Muscle of arm (tissue), 12 donors: ENCODE results near the gene MUC5B. TPM values are rescaled to one million over a fixed set of nuclear protein-coding genes. Genes with fewer than 3 reads are reported as not detected.
"Not testable (repeated sequence)": the region's sequence is repeated elsewhere in the genome, so short reads cannot be mapped to it uniquely, and the experiment has no call there.

Source experiments
- DNase-seq: peaks from one replicate; pipeline ENCODE4 v3.0.0-alpha.2; 2013
- polyA plus RNA-seq, 12 donors: library from polyadenylated mRNA; unstranded; fragments of 120-200 nt; gene quantifications; one replicate each; pipeline ENCODE4 v1.2.1, GENCODE V29; 2013; ENCODE audit not compliant: insufficient read length in 12 of 12

The MUC5B gene
- polyA plus RNA-seq, 12 donors, result 0.01 to 12.7 (median 0.16) TPM; not detected in 5

DNA sequence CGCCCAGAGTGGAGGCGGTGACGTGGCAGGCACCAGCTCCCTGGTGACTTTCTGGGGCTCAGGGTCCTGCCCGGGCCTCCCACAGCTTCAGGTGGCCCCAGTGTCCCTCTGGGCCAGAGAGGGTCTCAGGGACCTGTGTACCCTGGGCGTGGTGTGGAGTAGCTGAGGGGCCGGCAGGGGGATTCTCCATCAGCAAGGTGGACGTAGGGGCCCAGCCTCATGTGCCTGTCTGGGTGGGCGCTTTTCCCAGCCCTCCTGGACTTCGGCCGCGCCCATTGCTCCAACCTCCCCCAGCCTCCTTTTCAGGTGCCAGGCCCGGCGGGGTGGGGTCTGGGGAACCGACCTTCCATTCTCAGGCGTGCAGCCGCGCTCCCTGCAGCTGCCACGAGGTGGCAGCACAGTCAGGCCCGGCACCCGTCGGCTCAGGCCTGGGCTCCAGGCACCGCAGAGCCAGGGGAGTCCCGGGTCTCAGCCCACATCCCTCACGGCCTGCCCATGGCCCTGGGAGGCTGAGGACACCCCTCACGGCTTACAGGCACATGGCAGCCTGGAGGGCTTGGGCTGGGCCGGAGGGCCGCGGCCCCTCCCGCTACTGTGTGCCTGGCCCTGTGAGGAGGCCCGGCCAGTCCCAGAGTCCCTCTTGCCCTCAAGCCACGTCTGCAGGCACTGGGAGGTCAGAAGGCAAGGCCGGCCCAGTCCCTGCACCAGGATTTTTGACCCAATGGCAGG is 19.9 kb upstream of the MUC5B start:
- peak; percentile 52 for DNase-seq

DNA sequence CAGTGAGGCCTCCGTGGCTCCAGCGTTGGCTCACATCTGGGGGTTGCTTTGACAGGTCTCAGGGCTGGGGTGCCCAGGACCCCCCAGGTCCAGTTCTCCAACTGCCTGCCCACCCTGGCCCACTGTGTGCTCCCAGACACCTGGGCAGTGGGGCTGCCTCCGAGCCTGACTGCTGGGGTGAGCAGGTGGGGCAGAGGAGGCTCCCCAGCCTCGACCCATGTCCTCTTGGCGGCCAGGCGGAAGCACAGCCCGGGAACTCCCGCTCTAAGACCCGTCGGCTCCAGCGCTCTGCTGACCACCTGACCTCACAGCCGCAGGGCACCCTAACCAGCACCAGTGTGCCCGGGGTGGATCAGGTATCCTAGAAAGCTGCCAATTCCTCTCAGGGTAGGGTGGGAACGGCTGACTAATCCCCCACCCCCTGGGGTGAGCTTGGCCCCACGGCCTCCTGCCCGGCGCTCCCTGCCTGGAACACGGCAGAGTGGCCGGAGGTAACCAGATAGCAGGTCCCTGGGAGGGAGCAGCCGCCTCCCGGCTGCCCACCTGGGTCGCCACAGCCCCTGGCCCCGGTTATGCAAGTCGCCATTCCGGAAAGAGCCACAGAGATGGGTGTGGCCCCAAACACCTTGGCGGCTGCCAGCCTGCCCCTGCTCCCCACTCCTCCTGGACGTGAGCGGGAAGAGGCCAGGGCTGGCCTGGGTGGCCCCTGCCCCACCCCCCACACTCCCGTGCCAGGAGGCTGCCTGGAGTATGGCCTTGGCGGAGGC is 19.2 kb upstream of the MUC5B start:
- DNase-seq, result no peak

DNA sequence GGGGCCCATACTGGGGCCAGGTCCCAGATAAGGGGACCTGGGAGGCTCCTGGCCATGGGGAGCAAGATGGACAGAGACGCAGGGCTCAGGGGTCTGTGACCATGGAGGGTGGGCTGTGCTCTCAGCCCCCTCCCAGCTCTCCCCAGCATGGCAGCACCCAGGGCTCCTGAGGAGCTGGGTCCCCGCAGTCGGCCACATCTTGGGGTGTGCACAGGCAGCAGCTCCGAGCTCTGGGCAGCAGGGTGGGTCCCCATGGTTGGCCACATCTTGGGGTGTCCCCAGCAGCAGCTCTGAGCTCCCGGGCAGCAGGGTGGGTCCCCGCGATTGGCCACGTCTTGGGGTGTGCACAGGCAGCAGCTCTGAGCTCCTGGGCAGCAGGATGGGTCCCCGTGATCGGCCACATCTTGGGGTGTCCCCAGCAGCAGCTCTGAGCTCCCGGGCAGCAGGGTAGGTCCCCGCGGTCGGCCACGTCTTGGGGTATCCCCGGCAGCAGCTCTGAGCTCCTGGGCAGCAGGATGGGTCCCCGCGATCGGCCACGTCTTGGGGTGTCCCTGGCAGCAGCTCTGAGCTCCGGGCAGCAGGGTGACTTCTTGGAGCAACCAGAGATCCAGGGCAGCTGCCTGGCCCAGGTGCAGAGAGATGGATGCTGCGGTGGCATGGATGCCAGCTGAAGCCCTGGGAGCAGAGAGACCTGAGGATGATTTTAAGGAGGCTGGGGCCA is 18.3 kb upstream of the MUC5B start:
- DNase-seq, result no peak

DNA sequence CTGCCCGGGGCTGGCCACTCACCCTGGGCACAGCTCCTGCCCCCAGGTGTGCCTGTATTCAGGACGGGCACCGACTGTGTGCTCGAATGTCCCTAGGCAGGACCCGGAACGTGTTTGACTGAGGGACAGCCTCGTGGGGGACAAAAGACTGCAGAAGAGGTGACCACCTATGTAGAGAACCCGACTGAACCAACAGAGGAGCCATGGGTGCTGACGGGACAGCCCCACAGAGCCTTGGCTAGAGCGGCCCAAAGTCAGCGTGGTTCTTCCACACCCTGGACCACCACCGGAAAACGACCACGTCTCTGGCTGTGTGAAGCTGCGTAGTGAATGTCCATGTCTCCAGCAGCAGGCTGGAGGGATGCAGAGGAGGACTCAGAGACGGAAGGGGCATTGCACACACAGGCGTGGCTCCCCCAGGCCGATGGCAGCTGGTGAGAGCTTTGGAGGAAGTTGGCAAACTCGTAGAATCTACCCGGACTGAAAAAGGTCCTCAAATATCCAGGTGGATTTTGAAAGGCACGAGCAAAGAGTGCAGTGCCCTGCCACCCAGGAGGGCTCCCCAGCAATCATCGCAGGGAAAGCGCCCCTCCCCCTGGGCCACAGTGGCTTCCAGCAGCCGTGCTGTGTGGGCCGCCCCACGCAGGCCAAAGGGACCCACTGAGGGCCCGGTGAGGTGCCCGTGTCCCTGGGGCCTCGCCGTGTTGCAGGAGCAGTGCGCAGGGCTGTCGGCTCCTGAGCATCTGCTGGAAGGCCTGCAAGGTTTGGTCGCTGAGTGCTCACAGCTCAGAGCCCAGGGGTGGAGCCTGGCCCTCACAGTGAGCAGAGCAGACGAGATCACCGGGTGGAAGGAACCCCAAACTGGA is 17.5 kb upstream of the MUC5B start:
- no peak for DNase-seq

DNA sequence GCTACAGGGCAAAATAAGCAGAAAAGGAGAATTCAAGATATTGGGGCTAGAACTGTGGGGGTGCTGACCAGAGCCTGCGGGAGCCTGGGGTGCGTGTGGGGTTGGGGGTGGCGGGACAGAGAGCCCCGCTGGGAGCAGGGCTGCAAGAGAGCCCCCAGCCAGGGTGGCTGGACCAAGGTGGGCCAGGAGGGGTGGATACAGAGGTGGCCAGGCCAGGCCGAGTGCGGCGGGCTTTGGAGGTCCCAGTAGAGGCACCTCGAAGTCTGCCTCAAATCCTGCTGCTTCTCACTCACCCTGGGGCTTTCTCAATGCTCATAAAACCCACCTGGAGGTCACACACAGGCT is 16.9 kb upstream of the MUC5B start:
- no peak for DNase-seq

DNA sequence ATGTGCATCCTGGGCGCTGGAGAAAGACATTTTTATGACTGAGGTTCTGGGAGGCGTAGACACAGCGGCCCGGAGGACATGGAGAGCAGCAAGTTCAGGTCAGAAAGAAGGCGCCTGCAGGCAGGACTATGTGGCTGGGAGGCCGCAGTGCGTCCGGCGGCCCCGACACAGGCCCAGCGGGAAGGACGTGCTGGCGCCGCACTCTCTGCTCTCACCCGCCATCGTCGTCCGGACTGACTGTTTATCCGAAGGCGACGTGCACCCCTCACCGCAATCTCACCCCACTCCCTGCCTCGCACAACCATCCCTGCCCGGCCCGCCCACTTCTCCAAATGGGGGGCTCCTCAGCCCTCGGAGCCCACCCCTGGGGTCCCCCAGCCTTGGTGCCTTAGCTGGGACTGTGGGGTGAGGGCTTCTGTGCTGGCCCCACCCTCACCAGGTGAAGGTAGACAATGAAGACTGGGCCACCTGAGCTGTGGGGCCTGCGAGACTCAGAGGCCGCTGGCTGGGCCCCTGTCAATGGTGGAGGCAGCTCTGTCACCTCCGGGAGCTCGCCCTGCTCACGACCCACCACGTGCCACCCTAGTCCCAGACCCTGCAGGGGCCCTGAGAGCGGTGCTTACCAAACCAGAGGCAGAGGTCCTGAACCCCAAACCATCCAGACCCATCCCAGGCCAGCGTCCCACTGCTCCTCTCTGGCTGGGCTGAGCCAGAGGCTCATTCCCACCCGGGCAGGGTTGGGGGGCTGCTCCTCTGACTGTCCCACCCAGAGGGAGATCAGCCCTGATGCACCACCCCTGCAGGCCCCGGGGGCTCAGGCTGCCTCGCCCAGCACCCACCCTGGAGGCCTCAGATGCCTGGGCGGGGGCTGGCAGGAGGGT is 16.2 kb upstream of the MUC5B start:
- no peak for DNase-seq

DNA sequence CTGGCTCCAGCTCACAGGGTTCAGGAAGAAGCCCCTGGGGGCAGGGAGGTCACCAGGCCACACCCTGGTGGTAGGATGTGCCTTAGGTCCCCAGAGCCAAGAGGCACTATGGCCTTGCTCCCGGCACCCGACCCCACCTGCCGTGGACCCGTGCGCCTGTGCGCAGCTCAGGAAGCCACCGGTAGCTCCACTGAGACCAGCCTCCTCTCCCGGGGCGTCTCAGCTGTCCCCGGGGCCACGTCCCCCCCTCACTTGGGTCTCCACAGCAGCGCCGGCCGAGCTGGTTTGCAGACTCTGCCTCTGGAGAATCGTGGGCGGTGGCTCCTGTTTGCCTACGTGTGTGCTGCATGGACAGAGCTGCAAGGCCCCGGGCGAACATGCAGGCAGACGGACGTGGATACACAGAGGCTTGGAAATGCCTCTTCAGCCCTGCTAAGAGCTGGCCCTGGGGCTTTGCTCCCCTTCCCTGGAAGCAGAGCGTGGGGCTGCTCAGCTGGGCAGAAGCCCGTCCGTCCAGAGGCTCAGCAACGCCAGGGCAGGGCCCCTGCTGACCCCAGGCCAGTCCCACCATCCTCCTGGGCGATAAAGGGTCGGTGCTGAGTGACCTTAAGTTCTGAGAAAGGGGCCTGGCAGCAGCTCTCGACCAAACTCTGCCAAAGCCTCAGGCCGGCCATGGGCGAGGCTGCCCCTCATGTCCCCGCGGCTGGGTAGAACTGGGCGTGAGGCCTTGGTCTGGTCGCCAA is 15.3 kb upstream of the MUC5B start:
- no peak for DNase-seq

DNA sequence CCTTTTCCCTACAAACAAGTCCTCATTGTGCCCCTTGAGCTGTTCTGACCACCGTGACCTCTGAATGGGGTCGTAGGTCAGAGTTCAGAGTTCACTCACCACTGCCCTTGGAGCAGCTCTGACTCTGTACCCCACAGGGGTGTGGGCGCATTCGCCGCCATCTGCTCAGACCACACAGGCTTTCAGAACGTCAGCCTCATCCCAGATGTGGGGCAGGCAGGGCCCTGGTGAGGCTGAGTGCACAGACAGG is 14.8 kb upstream of the MUC5B start:
- DNase-seq, result no peak

DNA sequence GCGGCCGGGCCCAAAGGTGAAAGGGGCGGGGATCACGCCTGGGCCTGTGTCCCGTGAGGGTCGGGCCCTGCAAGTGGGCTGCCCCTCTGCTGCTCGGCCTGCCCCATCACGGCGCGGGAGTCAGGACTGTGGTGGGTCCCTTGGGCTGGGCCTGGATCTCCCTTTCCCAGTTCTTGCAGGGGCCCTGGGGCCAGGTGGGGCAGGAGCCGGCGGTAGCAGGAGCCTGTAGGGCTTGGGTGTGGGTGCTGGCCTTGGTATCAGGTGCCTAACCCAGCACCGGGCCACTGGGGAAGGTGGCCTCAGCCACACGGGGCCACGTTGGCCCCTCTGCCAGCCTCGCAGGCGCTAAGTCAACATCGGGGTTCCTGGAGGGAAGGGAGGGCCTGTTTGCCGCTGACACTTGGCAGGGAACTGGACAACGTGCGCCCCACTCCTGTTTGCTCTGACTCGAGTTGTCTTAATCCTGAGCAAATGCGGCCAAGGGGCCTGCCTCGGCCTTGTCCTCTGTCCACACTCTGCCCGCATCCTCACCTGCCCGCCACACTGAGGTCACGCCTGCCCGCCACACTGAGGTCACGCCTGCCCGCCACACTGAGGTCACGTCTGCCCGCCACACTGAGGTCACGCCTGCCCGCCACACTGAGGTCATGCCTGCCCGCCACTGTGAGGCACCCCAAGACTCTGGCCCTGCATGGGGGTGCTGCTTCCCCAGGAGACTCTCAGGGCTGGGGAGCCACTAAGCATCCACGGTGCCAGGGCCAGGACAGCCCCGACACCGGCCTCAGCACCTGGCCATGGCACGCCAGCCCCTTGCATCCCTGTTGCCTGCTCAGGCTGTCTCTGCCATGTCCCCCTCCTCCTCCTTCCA is 14.2 kb upstream of the MUC5B start:
- DNase-seq, result no peak

DNA sequence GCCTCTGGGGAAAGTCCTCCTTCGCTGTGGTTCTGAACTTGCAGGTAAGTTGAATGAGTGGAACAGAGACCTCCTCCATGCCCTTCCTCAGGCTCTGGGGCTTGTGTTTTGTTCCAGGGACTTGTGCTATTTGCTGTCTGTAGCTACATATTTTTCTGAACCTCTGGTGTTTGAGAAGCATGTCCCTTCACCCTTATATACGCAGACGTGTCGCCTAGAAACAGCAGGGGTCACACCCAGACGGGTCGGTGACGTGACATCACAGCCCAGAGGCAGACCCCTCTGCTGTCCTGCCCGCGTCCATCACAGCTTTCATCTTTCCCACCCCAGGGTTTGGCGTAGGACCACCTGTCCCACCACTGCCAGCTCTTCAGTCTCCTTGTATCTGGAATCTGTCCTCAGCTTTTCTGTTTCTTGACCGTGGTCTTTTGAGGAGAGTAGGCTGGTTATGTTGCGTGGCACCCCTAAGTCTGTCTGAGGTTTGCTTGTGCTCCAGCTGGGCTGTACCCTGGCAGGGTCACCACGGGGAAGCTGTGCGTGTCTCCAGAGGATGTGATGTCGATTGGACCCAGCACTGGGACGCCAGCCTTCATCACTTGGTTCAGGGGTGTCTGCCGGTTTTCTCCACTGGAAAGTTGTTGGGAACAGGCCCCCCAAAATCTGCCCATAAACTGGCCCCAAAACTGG is 13.4 kb upstream of the MUC5B start:
- DNase-seq, result no peak

DNA sequence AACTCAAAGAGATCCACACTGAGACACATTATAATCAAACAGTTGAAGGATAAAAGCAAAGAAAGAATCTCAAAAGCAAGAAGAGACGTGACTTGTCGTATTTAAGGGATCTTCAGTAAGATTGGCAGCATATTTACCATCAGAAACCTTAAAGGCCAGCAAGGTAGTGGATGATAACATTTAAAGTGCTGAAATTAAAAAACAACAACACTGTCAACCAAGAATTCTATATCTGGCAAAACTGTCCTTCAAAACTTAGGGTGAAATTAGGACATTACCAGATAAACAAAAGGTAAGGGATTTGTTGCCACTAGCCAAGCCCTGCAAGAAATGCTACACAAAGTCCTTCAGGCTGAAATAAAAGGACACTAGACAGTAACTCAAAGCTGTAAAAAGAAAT is 11.0 kb upstream of the MUC5B start:
- no peak for DNase-seq

DNA sequence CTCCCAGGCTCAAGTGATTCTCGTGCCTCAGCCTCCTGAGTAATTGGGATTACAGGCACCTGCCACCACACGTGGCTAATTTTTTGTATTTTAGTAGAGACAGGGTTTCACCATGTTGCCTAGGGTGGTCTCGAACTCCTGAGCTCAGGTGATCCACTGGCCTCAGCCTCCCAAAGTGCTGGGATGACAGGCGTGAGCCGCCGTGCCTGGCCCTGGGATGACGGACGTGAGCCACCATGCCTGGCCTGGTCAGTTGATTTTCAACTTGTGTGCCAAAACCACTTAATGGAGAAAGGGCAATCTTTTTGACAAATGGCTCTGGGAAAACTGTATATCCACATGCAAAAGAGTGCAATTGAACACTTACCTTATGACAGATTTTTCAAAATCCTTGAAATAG is 7.0 kb upstream of the MUC5B start:
- DNase-seq, result not testable (repeated sequence)

DNA sequence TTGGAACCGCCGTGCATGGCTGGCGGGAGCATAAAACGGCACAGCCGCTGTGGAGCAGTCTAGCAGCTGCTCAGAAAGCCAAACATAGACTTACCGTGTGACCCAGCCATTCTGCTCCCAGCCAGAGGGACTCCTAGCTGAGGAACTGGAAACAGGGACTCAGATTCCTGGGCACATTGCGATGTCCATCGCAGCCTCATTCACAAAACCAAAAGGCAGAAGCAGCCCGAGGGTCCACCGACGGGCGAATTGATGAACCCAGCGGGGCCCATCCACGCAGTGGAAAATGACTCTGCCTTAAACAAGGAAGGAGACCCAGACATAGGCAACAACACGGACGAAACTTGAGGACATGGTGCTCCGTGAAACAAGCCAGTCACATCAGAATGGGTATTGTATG is 5.7 kb upstream of the MUC5B start:
- DNase-seq, result no peak

DNA sequence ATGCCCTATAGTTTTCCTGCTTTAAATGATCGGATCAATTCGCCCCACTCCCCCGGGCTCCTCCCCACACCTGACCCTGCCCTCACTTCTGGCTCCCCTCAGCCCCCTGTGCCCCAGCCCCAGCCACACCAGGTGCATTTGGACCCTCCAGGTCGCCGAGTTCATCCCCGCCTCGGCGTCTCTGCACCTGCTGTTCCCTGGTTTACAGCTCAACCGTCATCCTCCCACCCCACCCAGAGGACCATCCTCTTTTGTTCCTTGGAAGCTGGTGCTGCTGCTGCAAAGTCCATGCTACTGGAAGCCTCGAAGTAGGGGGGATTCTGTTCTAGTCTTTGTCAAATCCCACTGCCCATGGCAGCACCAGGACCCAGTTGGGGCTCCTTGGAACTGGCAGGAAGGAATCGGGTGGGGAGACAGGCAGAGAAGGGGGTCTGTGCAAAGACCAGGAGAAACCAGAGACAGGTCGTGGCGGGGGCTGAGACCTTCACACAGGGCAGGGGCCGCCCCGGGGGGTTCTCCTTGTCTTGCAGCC is 4.5 kb upstream of the MUC5B start:
- no peak for DNase-seq

DNA sequence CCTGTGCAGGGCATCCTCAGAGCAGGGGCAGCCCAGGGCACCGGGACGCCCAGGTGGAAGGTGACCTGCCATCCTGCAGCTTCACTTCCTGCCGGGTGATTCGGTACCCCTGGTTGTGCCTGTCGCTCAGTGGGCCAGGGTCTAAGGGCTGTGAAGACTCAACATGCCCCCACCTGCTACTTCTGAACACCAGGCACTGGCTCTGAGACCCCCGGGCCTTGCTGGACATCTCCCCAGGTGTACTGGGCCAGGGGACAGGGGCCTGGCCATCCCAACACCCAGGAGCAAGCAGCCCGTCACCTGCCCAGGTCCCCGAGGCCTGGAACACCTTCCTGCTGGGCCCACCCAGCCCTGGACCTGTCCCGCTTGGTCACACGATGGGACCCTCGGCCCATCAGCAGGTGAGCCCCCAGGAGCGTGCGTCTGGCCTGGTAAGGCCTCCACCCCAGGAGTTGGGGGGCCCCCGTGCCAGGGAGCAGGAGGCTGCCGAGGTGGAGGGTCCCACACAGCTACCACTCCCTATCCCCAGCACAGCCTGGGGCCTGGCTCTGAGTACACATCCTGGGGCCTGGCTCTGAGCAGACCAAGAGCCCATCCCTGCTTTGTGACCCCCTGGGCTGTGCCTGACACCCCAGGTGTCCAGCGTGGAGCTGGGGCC is 3.9 kb upstream of the MUC5B start:
- DNase-seq, result no peak

DNA sequence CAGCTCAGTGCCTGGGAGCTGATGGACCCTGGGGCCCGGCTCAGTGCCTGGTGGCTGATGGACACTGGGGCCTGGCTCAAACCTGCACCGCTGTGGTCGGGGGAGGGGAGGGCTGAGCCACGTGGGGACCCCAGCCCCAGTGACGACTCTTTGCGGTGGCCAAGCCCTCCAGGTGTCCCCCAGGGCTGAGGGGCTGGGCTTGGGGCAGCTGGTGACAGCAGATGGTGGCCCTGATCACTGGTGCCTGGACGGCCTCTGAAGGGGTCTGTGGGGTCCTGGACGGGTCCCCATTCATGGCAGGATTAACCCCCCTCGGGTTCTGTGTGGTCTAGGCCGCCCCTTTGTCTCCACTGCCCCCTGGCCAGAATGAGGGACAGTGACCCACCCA is 3.4 kb upstream of the MUC5B start:
- no peak for DNase-seq

DNA sequence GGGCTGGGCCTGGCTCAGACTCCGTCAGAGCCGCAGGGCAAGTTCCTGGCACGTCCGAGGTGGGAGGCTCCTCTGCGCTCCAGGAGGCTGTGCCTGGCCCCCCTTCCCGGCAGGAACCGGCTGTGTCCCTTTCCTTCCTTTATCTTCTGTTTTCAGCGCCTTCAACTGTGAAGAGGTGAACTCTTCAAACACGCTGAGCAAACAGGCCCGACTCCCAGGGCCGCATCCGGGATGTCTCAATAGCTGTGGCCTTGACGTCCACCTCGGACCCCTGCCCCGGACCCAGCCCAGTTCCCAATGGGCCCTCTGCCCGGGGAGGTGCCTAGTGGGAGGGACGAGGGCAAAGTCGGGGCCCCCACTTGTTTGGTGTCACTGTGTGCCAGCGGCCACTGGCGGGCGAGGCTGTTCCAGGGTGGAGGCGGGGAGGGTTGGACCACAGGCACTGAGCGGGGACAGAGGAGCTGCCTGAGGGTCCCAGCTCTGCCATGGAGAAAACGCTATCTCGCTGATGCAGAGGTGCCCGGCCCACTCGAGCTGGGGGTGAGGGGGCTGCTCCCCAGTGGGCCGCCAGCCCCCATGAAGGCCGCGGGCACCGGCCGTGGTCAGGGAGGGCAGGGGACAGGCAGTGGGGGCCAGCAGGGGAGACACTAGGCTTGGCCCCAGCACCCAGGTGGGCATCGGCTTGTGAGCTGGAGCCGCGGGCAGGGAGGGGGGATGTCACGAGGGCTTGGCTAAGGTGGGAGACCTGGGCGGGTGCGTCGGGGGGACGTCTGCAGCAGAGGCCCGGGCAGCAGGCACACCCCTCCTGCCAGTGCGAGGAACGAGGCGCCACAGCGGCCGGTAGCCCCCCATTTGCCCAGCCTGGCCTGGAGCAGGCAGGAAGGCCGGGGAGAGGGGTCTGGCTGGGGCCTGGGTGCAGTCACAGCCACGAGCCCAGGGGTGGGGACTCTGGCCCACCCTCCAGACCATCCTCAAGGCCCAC is 2.7 kb upstream of the MUC5B start:
- DNase-seq, result no peak
